VCaP (cell line): ENCODE data around the gene ADAMTS18.

Source experiments
- H3K27ac ChIP-seq: fragments of 450-650 bp; 2 replicates; pipeline ENCODE4 v1.5.1; 2017
- TF ChIP-seq, protein P1 (sequence below): fragments of 450-650 bp; conservative IDR thresholded peaks from 2 replicates; pipeline ENCODE4 v1.5.1; 2017; ENCODE audit warnings: mild to moderate bottlenecking, moderate library complexity

Gene ADAMTS18

DNA sequence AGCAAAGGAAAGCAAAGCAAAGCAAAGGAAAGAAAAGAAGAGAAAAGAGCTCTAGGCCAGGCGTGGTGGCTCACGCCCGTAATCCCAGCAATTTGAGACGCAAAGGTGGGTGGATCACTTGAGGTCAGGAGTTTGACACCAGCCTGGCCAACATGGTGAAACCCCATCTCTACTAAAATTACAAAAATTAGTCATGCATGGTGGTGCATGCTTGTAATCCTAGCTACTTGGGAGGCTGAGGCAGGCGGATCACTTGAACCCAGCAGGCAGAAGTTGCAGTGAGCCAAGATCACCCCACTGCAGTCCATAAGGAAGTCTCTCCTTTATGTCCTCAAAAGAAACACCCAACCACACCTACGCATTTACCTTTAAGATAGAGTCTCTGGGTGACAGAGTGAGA lies 70.1 kb downstream of the ADAMTS18 start:
- no peak overlapping the region for H3K27ac ChIP-seq
- TF ChIP-seq, protein P1, sequence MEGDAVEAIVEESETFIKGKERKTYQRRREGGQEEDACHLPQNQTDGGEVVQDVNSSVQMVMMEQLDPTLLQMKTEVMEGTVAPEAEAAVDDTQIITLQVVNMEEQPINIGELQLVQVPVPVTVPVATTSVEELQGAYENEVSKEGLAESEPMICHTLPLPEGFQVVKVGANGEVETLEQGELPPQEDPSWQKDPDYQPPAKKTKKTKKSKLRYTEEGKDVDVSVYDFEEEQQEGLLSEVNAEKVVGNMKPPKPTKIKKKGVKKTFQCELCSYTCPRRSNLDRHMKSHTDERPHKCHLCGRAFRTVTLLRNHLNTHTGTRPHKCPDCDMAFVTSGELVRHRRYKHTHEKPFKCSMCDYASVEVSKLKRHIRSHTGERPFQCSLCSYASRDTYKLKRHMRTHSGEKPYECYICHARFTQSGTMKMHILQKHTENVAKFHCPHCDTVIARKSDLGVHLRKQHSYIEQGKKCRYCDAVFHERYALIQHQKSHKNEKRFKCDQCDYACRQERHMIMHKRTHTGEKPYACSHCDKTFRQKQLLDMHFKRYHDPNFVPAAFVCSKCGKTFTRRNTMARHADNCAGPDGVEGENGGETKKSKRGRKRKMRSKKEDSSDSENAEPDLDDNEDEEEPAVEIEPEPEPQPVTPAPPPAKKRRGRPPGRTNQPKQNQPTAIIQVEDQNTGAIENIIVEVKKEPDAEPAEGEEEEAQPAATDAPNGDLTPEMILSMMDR = no peak

DNA sequence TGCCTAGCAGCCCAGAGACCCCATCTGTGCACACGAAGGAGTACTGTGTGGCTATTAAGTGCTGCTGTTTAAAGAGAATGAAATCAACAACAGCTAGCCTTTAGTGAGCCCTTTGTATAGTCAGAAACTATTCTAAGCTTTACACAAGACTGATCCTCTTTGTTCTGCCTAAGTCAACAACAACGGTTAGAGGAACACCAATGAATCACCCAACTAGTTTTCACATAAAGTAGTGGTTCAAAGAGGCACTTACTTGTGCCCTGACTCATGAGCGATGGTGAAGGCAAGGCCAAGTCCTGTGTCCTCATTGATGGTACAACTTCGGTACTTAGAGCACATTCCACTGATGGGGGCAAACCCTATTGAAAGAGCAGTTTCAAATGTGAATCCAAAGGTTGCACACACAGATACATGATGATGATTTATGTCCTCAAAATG lies 75.8 kb downstream of the ADAMTS18 start:
- TF ChIP-seq, protein P1 = no peak
- no peak overlapping the region for H3K27ac ChIP-seq

DNA sequence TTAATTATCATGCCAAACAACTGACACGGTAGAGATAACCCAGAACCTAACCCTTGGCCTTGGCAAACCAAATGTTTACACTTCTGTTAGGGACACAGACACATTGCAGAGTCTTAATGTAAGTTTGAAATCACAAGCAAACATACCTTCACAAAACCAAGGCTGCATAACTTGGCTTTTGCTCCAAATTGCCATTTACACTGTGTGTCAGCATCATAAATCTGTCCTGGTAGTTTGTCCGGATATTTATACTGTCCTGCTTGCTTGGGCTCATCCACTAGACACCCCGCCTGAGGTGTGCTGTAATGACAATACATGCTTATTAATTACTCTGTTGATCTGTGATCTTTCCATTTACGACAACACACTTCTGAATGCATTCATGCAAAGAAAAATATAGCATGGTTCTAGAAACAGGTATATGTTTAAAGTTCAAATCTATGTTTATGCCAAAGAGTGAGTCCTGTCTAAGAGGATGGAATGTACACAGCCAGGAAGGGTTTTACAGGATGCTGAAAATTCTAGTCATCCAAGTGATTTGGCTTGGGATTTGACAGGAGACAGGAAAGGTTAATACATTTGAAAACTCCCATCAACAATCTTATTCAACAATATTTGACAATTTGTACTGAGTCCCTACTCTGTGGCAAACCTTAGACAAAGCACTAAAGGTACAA lies 81.1 kb downstream of the ADAMTS18 start:
- TF ChIP-seq, protein P1 = no peak
- no peak overlapping the region; the same call in 1 of the 2 replicates for H3K27ac ChIP-seq

DNA sequence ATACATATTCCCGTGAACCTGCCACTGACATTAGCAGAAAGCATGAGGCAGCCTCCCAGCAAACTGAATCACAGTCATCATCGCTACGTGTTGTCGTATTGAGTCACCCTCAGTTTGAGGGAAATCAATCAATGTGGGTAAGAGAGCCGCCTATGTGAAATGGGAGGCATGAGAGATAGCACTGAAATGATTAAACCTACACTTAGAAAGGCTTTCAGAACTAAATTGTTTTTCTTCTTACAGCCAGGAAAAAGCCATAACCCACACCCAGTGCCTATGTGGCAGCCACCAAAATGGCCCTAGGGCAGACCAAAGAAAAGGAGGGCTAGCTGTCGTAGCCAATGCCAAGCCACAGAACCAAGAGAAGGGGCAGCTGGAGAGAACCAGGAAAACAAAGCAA lies 90.5 kb downstream of the ADAMTS18 start:
- H3K27ac ChIP-seq = no peak overlapping the region
- TF ChIP-seq, protein P1 = no peak

DNA sequence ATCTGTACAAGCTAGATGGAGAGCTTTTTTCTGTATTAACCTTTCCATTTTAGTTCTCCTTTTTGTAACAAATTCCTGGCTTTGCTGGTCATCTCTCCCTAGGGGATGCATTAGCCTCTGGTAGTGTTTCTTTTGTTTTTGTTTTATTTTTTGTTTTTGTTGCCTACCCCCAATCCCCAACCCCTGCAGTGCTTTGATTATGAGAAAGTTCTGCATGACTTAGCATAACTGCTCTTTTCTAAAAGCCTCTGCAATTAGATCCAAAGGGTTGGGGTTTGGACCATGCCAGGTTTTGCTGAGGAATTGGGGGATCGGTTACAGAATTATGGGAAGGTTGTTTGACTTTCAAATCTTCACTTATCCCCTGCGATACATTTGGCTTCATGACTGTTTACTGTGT lies 98.2 kb downstream of the ADAMTS18 start:
- TF ChIP-seq, protein P1 = no peak
- H3K27ac ChIP-seq = no peak overlapping the region

DNA sequence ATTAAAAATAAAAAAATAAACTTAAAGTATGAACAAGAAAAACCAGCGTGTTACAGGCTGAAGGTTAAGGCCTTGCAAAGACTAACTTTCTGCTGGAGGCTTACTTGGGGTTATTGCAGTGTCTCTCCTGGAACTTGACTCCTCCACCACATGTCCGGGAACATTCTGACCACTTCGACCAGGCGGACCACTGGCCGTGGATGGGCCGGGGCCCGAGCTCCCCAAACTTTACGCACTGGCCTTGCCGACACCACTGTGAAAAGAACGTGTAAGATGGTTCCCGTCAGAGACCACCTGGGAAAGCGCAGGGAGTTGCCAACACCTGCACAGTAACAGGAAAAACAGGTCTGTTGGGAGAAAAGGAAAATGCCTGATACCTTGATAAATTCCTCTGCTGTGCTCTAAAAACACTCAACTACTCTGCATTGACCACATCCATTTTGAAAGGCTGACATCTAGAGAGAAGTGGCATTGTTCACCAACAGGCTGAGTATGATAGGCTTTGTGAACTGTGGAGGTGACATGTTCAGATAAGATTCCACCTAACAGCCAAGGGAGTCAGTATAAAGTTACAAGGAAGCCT lies 99.1 kb downstream of the ADAMTS18 start:
- H3K27ac ChIP-seq = no peak overlapping the region
- TF ChIP-seq, protein P1 = no peak

DNA sequence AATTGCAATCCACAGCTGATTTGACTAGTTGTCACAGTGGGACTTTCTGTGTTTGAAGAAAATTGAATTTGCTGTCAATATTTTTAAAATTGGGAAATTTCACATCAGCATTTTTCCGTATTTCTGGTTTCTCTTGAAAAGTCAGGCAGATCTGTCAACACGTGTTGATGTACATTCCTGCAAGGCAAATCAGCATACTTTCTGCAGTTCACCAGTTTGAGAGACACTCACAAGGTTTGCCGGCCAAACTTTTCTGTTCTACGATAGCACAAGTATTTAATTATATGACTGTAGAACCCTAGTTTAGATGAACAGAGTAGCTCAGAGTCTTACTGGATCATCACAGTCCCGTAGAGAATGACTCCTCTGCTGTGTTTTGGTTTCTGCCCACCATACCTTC lies 102.0 kb downstream of the ADAMTS18 start:
- TF ChIP-seq, protein P1 = no peak

More for the DNA sequence above, 102.0 kb downstream of the ADAMTS18 start:
- H3K27ac ChIP-seq = no peak overlapping the region
